BJ (cell line): Measurements from ENCODE around the gene PTPRG. TPM values are rescaled to one million over a fixed set of nuclear protein-coding genes. Genes with fewer than 3 reads are reported as not detected.

Experiments
- CTCF ChIA-PET: fragments of 350-600 bp; formaldehyde crosslinking; extraction: SDS; loops from one replicate; lab custom pipeline; 2021; ENCODE audit warnings: antibody characterized with exemption, inconsistent platforms; lab: Yijun Ruan, JAX
- POLR2A ChIA-PET: fragments of 300-600 bp; sonication (Branson Sonifier 250); formaldehyde crosslinking; extraction: SDS; loops from one replicate; lab custom pipeline; 2021; ENCODE audit warnings: antibody characterized with exemption; lab: Charles Lee
- DNase-seq: peaks from one replicate; pipeline ENCODE4 v3.0.0-alpha.2; 2011; ENCODE audit warnings: low read depth
- H3K27me3 ChIP-seq: 2 replicates; pipeline ENCODE4 v1.6.0; 2011; ENCODE audit warnings: low read length; ENCODE audit not compliant: control insufficient read depth, insufficient read depth
- H3K36me3 ChIP-seq: 2 replicates; pipeline ENCODE4 v1.5.1; 2011; ENCODE audit warnings: low read length; ENCODE audit not compliant: control insufficient read depth, insufficient read depth
- H3K4me3 ChIP-seq: 2 replicates; pipeline ENCODE4 v1.5.1; 2011; ENCODE audit warnings: low read depth, mild to moderate bottlenecking, control low read depth, low read length
- CTCF ChIP-seq: IDR thresholded peaks from 2 replicates; pipeline ENCODE4 v1.5.1; 2011; ENCODE audit warnings: low read depth, mild to moderate bottlenecking, control low read depth, inconsistent platforms, low read length, moderate library complexity; ENCODE audit not compliant: insufficient read depth
- polyA plus RNA-seq: library from polyadenylated mRNA; depleted of rRNA; stranded (reverse); fragments of >200 nt; gene quantifications from 2 replicates; pipeline ENCODE4 v1.2.3, GENCODE V29; 2011

PTPRG gene
- polyA plus RNA-seq, 1 experiment = 20.8 TPM

- no peaks in the 10 kb centered on the region for H3K27me3 ChIP-seq
- H3K4me3 ChIP-seq = no peak overlapping the region
- no peak for TF ChIP-seq CTCF
- CTCF ChIA-PET = interaction anchor here (1.6 kb wide), 1 partner anchor 63 kb away, joined by 3 read pairs; no protein-coding TSS in a partner anchor
- H3K36me3 ChIP-seq = no peaks in the 10 kb centered on the region
- POLR2A ChIA-PET = no interaction called here
- DNase-seq = no peak
These were observed 485.0 kb downstream of the PTPRG start for GRCh38 chr3:62046326-62046725.

GRCh38 chr3:62048577-62048976 lies 487.2 kb downstream of the PTPRG start:
- ChIA-PET POLR2A (no interaction called here), CTCF (no interaction called here)
- no peaks in the 10 kb centered on the region for H3K27me3 ChIP-seq
- no peak for DNase-seq
- no peak overlapping the region for H3K4me3 ChIP-seq
- TF ChIP-seq CTCF = no peak
- no peaks in the 10 kb centered on the region for H3K36me3 ChIP-seq

- TF ChIP-seq CTCF = no peak
- no peak overlapping the region for H3K4me3 ChIP-seq
- no peaks in the 10 kb centered on the region for H3K36me3 ChIP-seq
- CTCF ChIA-PET = no interaction called here
- POLR2A ChIA-PET = no interaction called here
- H3K27me3 ChIP-seq = no peaks in the 10 kb centered on the region
- no peak for DNase-seq
These were observed 487.7 kb downstream of the PTPRG start for GRCh38 chr3:62049033-62049432.

GRCh38 chr3:62051506-62051905 lies 490.1 kb downstream of the PTPRG start:
- Histone ChIP-seq H3K27me3 (no peaks in the 10 kb centered on the region), H3K36me3 (no peaks in the 10 kb centered on the region), H3K4me3 (no peak overlapping the region)
- peak; percentile 34 for TF ChIP-seq CTCF
- CTCF ChIA-PET = interaction anchor here (1.0 to 1.1 kb wide), 2 partner anchors 9 to 14 kb away, joined by 3 read pairs; no protein-coding TSS in a partner anchor
- no peak for DNase-seq
- POLR2A ChIA-PET = no interaction called here

- no peaks in the 10 kb centered on the region for H3K27me3 ChIP-seq
- DNase-seq = no peak
- no peak for TF ChIP-seq CTCF
- CTCF ChIA-PET = interaction anchor here (1.2 kb wide), 1 partner anchor 14 kb away, joined by 3 read pairs; no protein-coding TSS in a partner anchor
- POLR2A ChIA-PET = no interaction called here
- no peaks in the 10 kb centered on the region for H3K36me3 ChIP-seq
- H3K4me3 ChIP-seq = no peak overlapping the region
These were observed 491.0 kb downstream of the PTPRG start for GRCh38 chr3:62052331-62052730.
